Measurements from ENCODE around the gene TGFA. TPM values are rescaled to one million over a fixed set of nuclear protein-coding genes. Genes with fewer than 3 reads are reported as not detected.

TGFA gene
- total RNA-seq, 1 experiment from 2014 or later: 27.7 TPM

- no peak overlapping the region for H2AFZ ChIP-seq
- peaks cover 25% of the 10 kb centered on the region for H3K36me3 ChIP-seq (ENCODE audit: low read depth)
Measured at GRCh38 chr2:70448041-70448440, 105.6 kb downstream of the TGFA start.

GRCh38 chr2:70443726-70444125 lies 109.9 kb downstream of the TGFA start:
- TF ChIP-seq CTCF (conservative IDR thresholded peaks at IDR 0.05) (no peak), EZH2 (IDR thresholded peaks at IDR 0.05; ENCODE audit: low read depth) (no peak)
- H3F3A ChIP-seq (ENCODE audit: insufficient read depth, low read depth): peaks cover 9% of the 10 kb centered on the region; the same call in 1 of the 2 replicates
- H2AFZ ChIP-seq: no peak overlapping the region
- BruUV-seq (replicated peaks): no TSS peak
- ChIA-PET CTCF (no interaction called here), POLR2A (ENCODE audit: unreplicated experiment) (no interaction called here)
- no peaks in the 10 kb centered on the region; the same call in 1 of the 2 replicates for H4K20me1 ChIP-seq (ENCODE audit: insufficient read depth)
- no peaks in the 10 kb centered on the region for H3K27me3 ChIP-seq (ENCODE audit: insufficient read depth, low read depth)
- no peak overlapping the region for H3K4me3 ChIP-seq
- no peaks in the 10 kb centered on the region for H3K79me2 ChIP-seq (ENCODE audit: low read depth)
- H3K4me2 ChIP-seq: no peak overlapping the region
- intact Hi-C loops (cut with micrococcal nuclease; ENCODE audit: unreplicated experiment): no loop called here
- no peaks in the 10 kb centered on the region for H3K4me1 ChIP-seq (replicated peaks; ENCODE audit: insufficient read depth)
- H3K27ac ChIP-seq: no peak overlapping the region
- H3K36me3 ChIP-seq (ENCODE audit: low read depth): peaks cover 3% of the 10 kb centered on the region; the same call in 1 of the 2 replicates
- no peaks in the 10 kb centered on the region for H3K9me3 ChIP-seq (ENCODE audit: insufficient read depth, low read depth)
- no peak for DNase-seq
- no peaks in the 10 kb centered on the region for H3K9me2 ChIP-seq (ENCODE audit: insufficient read depth)

More at GRCh38 chr2:70448041-70448440, 105.6 kb downstream of the TGFA start:
- POLR2A ChIA-PET (ENCODE audit: unreplicated experiment): no interaction called here
- Histone ChIP-seq H3K27me3 (ENCODE audit: insufficient read depth, low read depth) (no peaks in the 10 kb centered on the region), H3K79me2 (ENCODE audit: low read depth) (no peaks in the 10 kb centered on the region), H3K4me1 (replicated peaks; ENCODE audit: insufficient read depth) (peaks cover 5% of the 10 kb centered on the region), H3K4me2 (no peak overlapping the region), H3K9me2 (ENCODE audit: insufficient read depth) (no peaks in the 10 kb centered on the region), H3F3A (ENCODE audit: insufficient read depth, low read depth) (0 out of 2 replicates have a peak, but pooled peaks cover 3% of the 10 kb centered on the region), H3K9me3 (ENCODE audit: insufficient read depth, low read depth) (no peaks in the 10 kb centered on the region), H3K4me3 (no peak overlapping the region), H4K20me1 (ENCODE audit: insufficient read depth) (no peaks in the 10 kb centered on the region; the same call in 1 of the 2 replicates), H3K27ac (no peak overlapping the region)
- CTCF ChIA-PET: no interaction called here
- TF ChIP-seq EZH2 (IDR thresholded peaks at IDR 0.05; ENCODE audit: low read depth) (no peak), CTCF (conservative IDR thresholded peaks at IDR 0.05) (no peak)
- no TSS peak for BruUV-seq (replicated peaks)
- no peak for DNase-seq
- intact Hi-C loops (cut with micrococcal nuclease; ENCODE audit: unreplicated experiment): no loop called here

- Histone ChIP-seq H4K20me1 (ENCODE audit: insufficient read depth) (no peaks in the 10 kb centered on the region; the same call in 1 of the 2 replicates), H3K4me3 (no peak overlapping the region), H3K4me1 (replicated peaks; ENCODE audit: insufficient read depth) (no peaks in the 10 kb centered on the region), H3K27ac (no peak overlapping the region), H3K9me2 (ENCODE audit: insufficient read depth) (no peaks in the 10 kb centered on the region), H3K27me3 (ENCODE audit: insufficient read depth, low read depth) (no peaks in the 10 kb centered on the region), H3K9me3 (ENCODE audit: insufficient read depth, low read depth) (no peaks in the 10 kb centered on the region), H2AFZ (no peak overlapping the region), H3K79me2 (ENCODE audit: low read depth) (no peaks in the 10 kb centered on the region), H3K36me3 (ENCODE audit: low read depth) (peaks cover 3% of the 10 kb centered on the region; the same call in 1 of the 2 replicates), H3K4me2 (no peak overlapping the region), H3F3A (ENCODE audit: insufficient read depth, low read depth) (peaks cover 9% of the 10 kb centered on the region; the same call in 1 of the 2 replicates)
- CTCF ChIA-PET: no interaction called here
- POLR2A ChIA-PET (ENCODE audit: unreplicated experiment): no interaction called here
- TF ChIP-seq CTCF (conservative IDR thresholded peaks at IDR 0.05) (no peak), EZH2 (IDR thresholded peaks at IDR 0.05; ENCODE audit: low read depth) (no peak)
- intact Hi-C loops (cut with micrococcal nuclease; ENCODE audit: unreplicated experiment): no loop called here
- BruUV-seq (replicated peaks): no TSS peak
- no peak for DNase-seq
Measured at GRCh38 chr2:70443078-70443465, 110.6 kb downstream of the TGFA start.
